Calu3 (cell line): ENCODE measurements around the gene GMPPA. TPM values are rescaled to one million over a fixed set of nuclear protein-coding genes. Genes with fewer than 3 reads are reported as not detected.

Experiments
- BruUV-seq: library from RNA; stranded (reverse); fragments of 400-500 nt; replicated peaks from 2 replicates; lab custom pipeline; 2021; lab: Mats Ljungman, UMichigan
- CTCF ChIA-PET: fragments of 300-600 bp; sonication (Branson Sonifier 250); formaldehyde crosslinking; loops from one replicate; lab custom pipeline; 2022; ENCODE audit warnings: antibody characterized with exemption; lab: Charles Lee
- DNase-seq: peaks from one replicate; pipeline ENCODE4 v3.0.0; 2022
- H3K27ac Mint-ChIP-seq: one replicate; pipeline ENCODE4 v1.8.0; 2022; ENCODE audit warnings: mixed read lengths; ENCODE audit not compliant: unreplicated experiment
- H3K27me3 Mint-ChIP-seq: one replicate; pipeline ENCODE4 v1.8.0; 2022; ENCODE audit warnings: mixed read lengths; ENCODE audit not compliant: unreplicated experiment
- H3K36me3 Mint-ChIP-seq: one replicate; pipeline ENCODE4 v1.8.0; 2022; ENCODE audit warnings: mild to moderate bottlenecking, moderate library complexity, mixed read lengths; ENCODE audit not compliant: insufficient read depth, unreplicated experiment
- H3K4me1 Mint-ChIP-seq: one replicate; pipeline ENCODE4 v1.8.0; 2022; ENCODE audit warnings: mild to moderate bottlenecking, low read depth, mixed read lengths; ENCODE audit not compliant: unreplicated experiment
- H3K4me3 Mint-ChIP-seq: one replicate; pipeline ENCODE4 v1.8.0; 2022; ENCODE audit warnings: mild to moderate bottlenecking, low read depth, moderate library complexity, mixed read lengths; ENCODE audit not compliant: unreplicated experiment
- H3K9me3 Mint-ChIP-seq: one replicate; pipeline ENCODE4 v1.8.0; 2022; ENCODE audit warnings: low read depth, mixed read lengths; ENCODE audit not compliant: unreplicated experiment
- CTCF ChIP-seq: fragments of 200-600 bp; IDR thresholded peaks from one replicate; pipeline ENCODE4 v1.8.0; 2022; ENCODE audit warnings: antibody characterized with exemption; ENCODE audit not compliant: unreplicated experiment
- intact Hi-C: fragments of 100-400 bp; cut with micrococcal nuclease; formaldehyde crosslinking; loops from one replicate; pipeline ENCODE4 v1.10.0; 2022; ENCODE audit not compliant: unreplicated experiment
- total RNA-seq: library from RNA; stranded (reverse); gene quantifications from 2 replicates; pipeline ENCODE4 v1.2.3, GENCODE V29; 2022

GMPPA gene
- total RNA-seq, 1 experiment from 2014 or later = 53.0 TPM

- H3K27me3 Mint-ChIP-seq = no peaks in the 10 kb centered on the region
- no TSS peak for BruUV-seq
- CTCF ChIA-PET = interaction anchor here (0.6 kb wide), 2 partner anchors 53 to 1142 kb away, joined by 3 read pairs; no protein-coding TSS in a partner anchor
- no peaks in the 10 kb centered on the region for H3K9me3 Mint-ChIP-seq
- H3K4me3 Mint-ChIP-seq = no peak overlapping the region
- intact Hi-C loops = no loop called here
- H3K4me1 Mint-ChIP-seq = peaks cover 10% of the 10 kb centered on the region
- DNase-seq = no peak
- H3K36me3 Mint-ChIP-seq = no peaks in the 10 kb centered on the region
- TF ChIP-seq CTCF = no peak
- no peak overlapping the region for H3K27ac Mint-ChIP-seq
Observed at GRCh38 chr2:219461669-219462068, 37.0 kb upstream of the GMPPA start.

GRCh38 chr2:219462349-219462748 lies 36.3 kb upstream of the GMPPA start:
- TF ChIP-seq CTCF = no peak
- CTCF ChIA-PET = interaction anchor here (0.6 to 1.1 kb wide), 2 partner anchors 9 to 33 kb away, joined by 4 read pairs; no protein-coding TSS in a partner anchor
- H3K9me3 Mint-ChIP-seq = no peaks in the 10 kb centered on the region
- no peaks in the 10 kb centered on the region for H3K36me3 Mint-ChIP-seq
- intact Hi-C loops = no loop called here
- H3K4me1 Mint-ChIP-seq = peaks cover 16% of the 10 kb centered on the region
- no TSS peak for BruUV-seq
- no peak overlapping the region for H3K27ac Mint-ChIP-seq
- H3K27me3 Mint-ChIP-seq = no peaks in the 10 kb centered on the region
- no peak for DNase-seq
- no peak overlapping the region for H3K4me3 Mint-ChIP-seq

- H3K9me3 Mint-ChIP-seq = no peaks in the 10 kb centered on the region
- intact Hi-C loops = no loop called here
- H3K27me3 Mint-ChIP-seq = no peaks in the 10 kb centered on the region
- H3K4me1 Mint-ChIP-seq = peaks cover 13% of the 10 kb centered on the region
- H3K27ac Mint-ChIP-seq = no peak overlapping the region
- CTCF ChIA-PET = interaction anchor here (1.3 kb wide), 1 partner anchor 13 kb away, joined by 6 read pairs; no protein-coding TSS in a partner anchor
- no peak overlapping the region for H3K4me3 Mint-ChIP-seq
- H3K36me3 Mint-ChIP-seq = no peaks in the 10 kb centered on the region
- no peak for DNase-seq
- BruUV-seq = no TSS peak
- no peak for TF ChIP-seq CTCF
Observed at GRCh38 chr2:219464286-219465032, 34.2 kb upstream of the GMPPA start.

GRCh38 chr2:219465659-219466561 lies 32.8 kb upstream of the GMPPA start:
- Mint-ChIP-seq H3K9me3 (no peaks in the 10 kb centered on the region), H3K4me1 (peaks cover 13% of the 10 kb centered on the region), H3K36me3 (no peaks in the 10 kb centered on the region), H3K4me3 (no peak overlapping the region), H3K27ac (no peak overlapping the region), H3K27me3 (no peaks in the 10 kb centered on the region)
- DNase-seq = no peak
- TF ChIP-seq CTCF = no peak
- no TSS peak for BruUV-seq
- intact Hi-C loops = no loop called here
- CTCF ChIA-PET = interaction anchor here (0.6 kb wide), 1 partner anchor 47 kb away, joined by 4 read pairs; no protein-coding TSS in a partner anchor
